ENCODE measurements around the gene PDE8A. TPM values are rescaled to one million over a fixed set of nuclear protein-coding genes. Genes with fewer than 3 reads are reported as not detected.

The PDE8A gene
- total and polyA plus RNA-seq, 10 of the 15 experiments (the other 5 are each of a cell fraction or from before 2014, with no cell fraction given): 6.7 to 69.2 (median 27.2) TPM

- no peak for TF ChIP-seq NFYB (IDR thresholded peaks at IDR 0.05; ENCODE audit: insufficient read depth, low read depth, low read length)
These were observed 170.2 kb downstream of the PDE8A start (continued) for GRCh38 chr15:85151861-85152260.

- RAD21 ChIA-PET (ENCODE audit: unreplicated experiment): no interaction called here
- in situ Hi-C loops (cut with MboI) (no loop called here), intact Hi-C loops (cut with micrococcal nuclease; ENCODE audit: unreplicated experiment) (no loop called here)
- Histone ChIP-seq H3K36me3 (ENCODE audit: control insufficient read depth in 2 of 2, insufficient read depth in 2 of 2, low read length in 1 of 2) (no peaks in the 10 kb centered on the region), H4K20me1 (ENCODE audit: control insufficient read depth, insufficient read depth) (no peaks in the 10 kb centered on the region), H2AFZ (ENCODE audit: control insufficient read depth, low read depth, low read length) (no peak overlapping the region), H3K27ac (ENCODE audit: control insufficient read depth, insufficient read depth) (no peak overlapping the region), H3K27me3 (replicated peaks in 1 of 2; ENCODE audit: control insufficient read depth in 2 of 2, insufficient read depth in 2 of 2, low read length in 1 of 2) (no peaks in the 10 kb centered on the region), H3K4me3 (no peak overlapping the region), H3K4me2 (ENCODE audit: control insufficient read depth, insufficient read depth) (no peak overlapping the region), H3K79me2 (ENCODE audit: control insufficient read depth, insufficient read depth, low read length) (no peaks in the 10 kb centered on the region), H3K9ac (ENCODE audit: control insufficient read depth, insufficient read depth, low read length) (no peak overlapping the region), H3K9me3 (replicated peaks; ENCODE audit: control insufficient read depth, insufficient read depth, low read length) (no peaks in the 10 kb centered on the region), H3K4me1 (ENCODE audit: control insufficient read depth, insufficient read depth, low read length) (no peaks in the 10 kb centered on the region)
- POLR2A ChIA-PET: no interaction called here
- WGBS (ENCODE audit: insufficient coverage, insufficient replicate concordance, low lambda C conversion rate, missing lambda C conversion rate): 18% methylated on average over 2 of the region's 2 CpGs
- no TSS peak for BruUV-seq (replicated peaks)
- no peak for FAIRE-seq
- DNase-seq (ENCODE audit: low read depth, low spot score): no peak
- no peak for ATAC-seq
- CTCF ChIA-PET: no interaction called here
- TF ChIP-seq IKZF2 (IDR thresholded peaks at IDR 0.05) (no peak), E2F8 (IDR thresholded peaks at IDR 0.05; ENCODE audit: low read depth, partially characterized antibody) (no peak), WRNIP1 (IDR thresholded peaks at IDR 0.05; ENCODE audit: borderline replicate concordance, low read depth, low read length) (no peak), CBFB (IDR thresholded peaks at IDR 0.05; ENCODE audit: low read depth) (no peak), POLR2AphosphoS2 (IDR thresholded peaks at IDR 0.05; ENCODE audit: low read depth, low read length) (no peak), RUNX3 (IDR thresholded peaks at IDR 0.05; ENCODE audit: low read length) (peak; percentile 27; the same call in 1 of the 2 replicates), CREB1 (IDR thresholded peaks at IDR 0.05; ENCODE audit: low read depth) (peak; percentile 33; the same call in 1 of the 2 replicates)
- SMC1A ChIA-PET (ENCODE audit: uncharacterized antibody, unreplicated experiment): no interaction called here
These were observed 172.4 kb downstream of the PDE8A start for GRCh38 chr15:85154061-85154460.
